Caco-2 (cell line): ENCODE results near the gene SPECC1. TPM values are rescaled to one million over a fixed set of nuclear protein-coding genes. Genes with fewer than 3 reads are reported as not detected.

Experiments used
- BruUV-seq: library from RNA; stranded (reverse); fragments of 400-500 nt; replicated peaks from 2 replicates; lab custom pipeline; 2021; lab: Mats Ljungman, UMichigan
- CTCF ChIA-PET: fragments of 300-600 bp; sonication (Branson Sonifier 250); formaldehyde crosslinking; loops from one replicate; lab custom pipeline; 2022; ENCODE audit warnings: antibody characterized with exemption; lab: Charles Lee
- POLR2A ChIA-PET: fragments of 300-600 bp; sonication (Branson Sonifier 250); formaldehyde crosslinking; loops from one replicate; lab custom pipeline; 2022; ENCODE audit warnings: antibody characterized with exemption; lab: Charles Lee
- DNase-seq, 2 experiments: peaks; one replicate each; pipeline versions ENCODE4 v3.0.0 to v3.0.0-alpha.2; 2020 to 2022
- H3K27me3 ChIP-seq: replicated peaks from 2 replicates; pipeline ENCODE4 v1.6.0; 2011; ENCODE audit warnings: low read length; ENCODE audit not compliant: control insufficient read depth, insufficient read depth
- H3K36me3 ChIP-seq: 2 replicates; pipeline ENCODE4 v1.5.1; 2011; ENCODE audit warnings: low read length; ENCODE audit not compliant: control insufficient read depth, insufficient read depth
- H3K4me1 ChIP-seq: fragments of 250-450 bp; sonication (Bioruptor Pico); 2 replicates; pipeline ENCODE4 v1.5.1; 2020; ENCODE audit warnings: mild to moderate bottlenecking
- H3K4me3 ChIP-seq: 2 replicates; pipeline ENCODE4 v1.5.1; 2011; ENCODE audit warnings: low read depth, mild to moderate bottlenecking, control low read depth, low read length
- H3K9me3 ChIP-seq: fragments of 250-450 bp; sonication (Bioruptor Pico); 2 replicates; pipeline ENCODE4 v1.5.1; 2020; ENCODE audit warnings: mild to moderate bottlenecking, moderate library complexity
- H3K27ac Mint-ChIP-seq: one replicate; pipeline ENCODE4 v1.8.0; 2022; ENCODE audit warnings: mixed read lengths; ENCODE audit not compliant: unreplicated experiment
- H3K27me3 Mint-ChIP-seq: one replicate; pipeline ENCODE4 v1.8.0; 2022; ENCODE audit warnings: mixed read lengths; ENCODE audit not compliant: insufficient read depth, unreplicated experiment
- H3K36me3 Mint-ChIP-seq: one replicate; pipeline ENCODE4 v1.8.0; 2022; ENCODE audit warnings: mild to moderate bottlenecking, mixed read lengths; ENCODE audit not compliant: insufficient read depth, unreplicated experiment
- H3K4me1 Mint-ChIP-seq: one replicate; pipeline ENCODE4 v1.8.0; 2022; ENCODE audit warnings: low read depth, mixed read lengths; ENCODE audit not compliant: unreplicated experiment
- H3K4me3 Mint-ChIP-seq: one replicate; pipeline ENCODE4 v1.8.0; 2022; ENCODE audit warnings: mild to moderate bottlenecking, moderate library complexity, mixed read lengths; ENCODE audit not compliant: unreplicated experiment
- H3K9me3 Mint-ChIP-seq: one replicate; pipeline ENCODE4 v1.8.0; 2022; ENCODE audit warnings: mixed read lengths; ENCODE audit not compliant: unreplicated experiment
- intact Hi-C: fragments of 100-400 bp; cut with micrococcal nuclease; formaldehyde crosslinking; loops from one replicate; pipeline ENCODE4 v1.10.0; 2022; ENCODE audit not compliant: unreplicated experiment
- total RNA-seq: library from RNA; stranded (reverse); gene quantifications from 2 replicates; pipeline ENCODE4 v1.2.3, GENCODE V29; 2022
- TF ChIP-seq, protein P1 (sequence below), 2 experiments: fragments of 200-600 bp in 1 of 2; IDR thresholded peaks; 1 replicate in 1 of 2; 2 replicates in 1 of 2; pipeline versions ENCODE4 v1.5.1 to v1.8.0; 2011 to 2022; ENCODE audit warnings: antibody characterized with exemption in 1 of 2, control low read depth in 1 of 2, inconsistent platforms in 1 of 2, low read depth in 1 of 2, low read length in 1 of 2, mild to moderate bottlenecking in 1 of 2, moderate library complexity in 1 of 2; ENCODE audit not compliant: insufficient read depth in 1 of 2, severe bottlenecking in 1 of 2, unreplicated experiment in 1 of 2

Gene SPECC1
- total RNA-seq, 1 experiment from 2014 or later = 123 TPM

DNA sequence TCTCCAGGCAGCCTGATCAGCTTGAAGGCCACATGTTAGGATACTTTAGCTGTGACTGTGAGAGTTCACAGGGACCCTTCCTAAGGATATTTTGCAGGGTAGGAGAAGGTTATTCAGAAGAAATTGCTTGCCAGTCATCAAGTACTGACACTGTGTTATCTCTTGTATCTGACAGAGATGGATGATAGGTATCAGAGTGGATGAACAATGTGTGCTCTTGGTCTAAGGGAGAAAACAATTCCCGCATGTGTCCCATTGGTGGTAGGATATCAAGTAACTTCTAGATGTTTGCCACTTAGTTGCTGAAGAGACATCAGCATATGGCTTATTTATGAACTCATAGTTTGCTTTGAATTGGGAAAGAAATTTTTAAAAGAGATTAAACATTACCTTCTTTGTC lies 219.3 kb downstream of the SPECC1 start:
- Histone ChIP-seq H3K9me3 (no peaks in the 10 kb centered on the region), H3K4me1 (peaks cover 20% of the 10 kb centered on the region), H3K36me3 (no peaks in the 10 kb centered on the region; the same call in 1 of the 2 replicates), H3K27me3 (no peaks in the 10 kb centered on the region), H3K4me3 (no peak overlapping the region)
- no peak for DNase-seq
- Mint-ChIP-seq H3K27ac (peak overlapping the region; percentile 50), H3K27me3 (no peaks in the 10 kb centered on the region), H3K9me3 (no peaks in the 10 kb centered on the region), H3K4me1 (peaks cover 18% of the 10 kb centered on the region), H3K4me3 (no peak overlapping the region), H3K36me3 (peaks cover 65% of the 10 kb centered on the region)
- POLR2A ChIA-PET = no interaction called here
- CTCF ChIA-PET = no interaction called here
- intact Hi-C loops = loop anchor here (5.0 to 10.0 kb wide), 2 partner anchors 49 to 616 kb away; no protein-coding TSS in a partner anchor
- TF ChIP-seq, protein P1, sequence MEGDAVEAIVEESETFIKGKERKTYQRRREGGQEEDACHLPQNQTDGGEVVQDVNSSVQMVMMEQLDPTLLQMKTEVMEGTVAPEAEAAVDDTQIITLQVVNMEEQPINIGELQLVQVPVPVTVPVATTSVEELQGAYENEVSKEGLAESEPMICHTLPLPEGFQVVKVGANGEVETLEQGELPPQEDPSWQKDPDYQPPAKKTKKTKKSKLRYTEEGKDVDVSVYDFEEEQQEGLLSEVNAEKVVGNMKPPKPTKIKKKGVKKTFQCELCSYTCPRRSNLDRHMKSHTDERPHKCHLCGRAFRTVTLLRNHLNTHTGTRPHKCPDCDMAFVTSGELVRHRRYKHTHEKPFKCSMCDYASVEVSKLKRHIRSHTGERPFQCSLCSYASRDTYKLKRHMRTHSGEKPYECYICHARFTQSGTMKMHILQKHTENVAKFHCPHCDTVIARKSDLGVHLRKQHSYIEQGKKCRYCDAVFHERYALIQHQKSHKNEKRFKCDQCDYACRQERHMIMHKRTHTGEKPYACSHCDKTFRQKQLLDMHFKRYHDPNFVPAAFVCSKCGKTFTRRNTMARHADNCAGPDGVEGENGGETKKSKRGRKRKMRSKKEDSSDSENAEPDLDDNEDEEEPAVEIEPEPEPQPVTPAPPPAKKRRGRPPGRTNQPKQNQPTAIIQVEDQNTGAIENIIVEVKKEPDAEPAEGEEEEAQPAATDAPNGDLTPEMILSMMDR (IDR thresholded peaks at IDR 0.05; ENCODE audit: insufficient read depth in 1 of 2, low read depth in 1 of 2, low read length in 1 of 2, severe bottlenecking in 1 of 2, unreplicated experiment in 1 of 2) = no peak
- no TSS peak for BruUV-seq

DNA sequence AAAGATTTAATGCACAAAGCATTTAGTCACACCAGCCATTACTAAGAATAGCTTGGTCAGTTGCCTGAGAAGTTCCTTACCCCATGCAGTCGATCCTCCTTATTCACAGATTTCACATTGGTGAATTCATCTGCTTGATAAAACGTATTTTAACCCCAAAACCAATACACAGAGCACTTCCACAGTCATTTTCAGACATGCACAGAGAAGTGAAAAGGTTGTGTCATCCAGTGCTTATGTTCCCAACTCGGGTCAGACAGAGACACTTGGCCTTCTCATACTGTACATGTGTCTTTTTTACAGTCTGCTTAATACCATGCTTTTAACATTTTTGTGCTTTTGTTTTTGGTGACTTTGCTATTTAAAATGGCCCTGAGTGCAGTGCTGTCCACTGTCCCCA lies 219.7 kb downstream of the SPECC1 start:
- Histone ChIP-seq H3K4me3 (no peak overlapping the region), H3K27me3 (no peaks in the 10 kb centered on the region), H3K9me3 (no peaks in the 10 kb centered on the region), H3K4me1 (peaks cover 17% of the 10 kb centered on the region), H3K36me3 (no peaks in the 10 kb centered on the region; the same call in 1 of the 2 replicates)
- Mint-ChIP-seq H3K4me3 (no peak overlapping the region), H3K36me3 (peaks cover 61% of the 10 kb centered on the region), H3K27ac (no peak overlapping the region), H3K27me3 (no peaks in the 10 kb centered on the region), H3K4me1 (peaks cover 16% of the 10 kb centered on the region), H3K9me3 (no peaks in the 10 kb centered on the region)
- BruUV-seq = no TSS peak
- no peak for DNase-seq
- ChIA-PET POLR2A (no interaction called here), CTCF (no interaction called here)
- TF ChIP-seq, protein P1 (IDR thresholded peaks at IDR 0.05; ENCODE audit: insufficient read depth in 1 of 2, low read depth in 1 of 2, low read length in 1 of 2, severe bottlenecking in 1 of 2, unreplicated experiment in 1 of 2) = no peak
- intact Hi-C loops = loop anchor here (5.0 to 10.0 kb wide), 2 partner anchors 48 to 616 kb away; no protein-coding TSS in a partner anchor

DNA sequence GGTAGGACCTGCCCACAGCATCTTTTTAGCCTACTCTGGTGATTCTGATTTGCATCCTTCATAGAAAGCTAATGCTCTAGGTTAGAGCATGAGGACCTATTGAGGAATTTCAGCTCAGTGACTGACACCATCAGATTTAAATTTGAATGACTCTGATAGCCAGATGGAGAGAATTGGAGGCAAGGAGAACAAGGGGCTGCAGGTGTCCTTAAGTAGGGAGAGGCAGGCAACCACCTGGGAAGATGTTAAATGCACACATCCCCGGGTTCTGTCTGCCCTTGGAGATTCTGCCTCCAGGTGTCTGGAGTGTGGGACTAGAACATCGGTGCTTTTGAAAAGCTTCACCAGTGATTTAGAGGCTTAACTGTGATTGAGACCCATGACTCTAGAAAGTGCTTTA lies 221.8 kb downstream of the SPECC1 start:
- no peaks in the 10 kb centered on the region for H3K27me3 Mint-ChIP-seq
- no peaks in the 10 kb centered on the region for H3K9me3 Mint-ChIP-seq
- DNase-seq = no peak
- no peaks in the 10 kb centered on the region for H3K27me3 ChIP-seq
- H3K4me1 ChIP-seq = 0 out of 2 replicates have a peak, but pooled peaks cover 6% of the 10 kb centered on the region
- ChIA-PET CTCF (no interaction called here), POLR2A (no interaction called here)
- TF ChIP-seq, protein P1 (IDR thresholded peaks at IDR 0.05; ENCODE audit: insufficient read depth in 1 of 2, low read depth in 1 of 2, low read length in 1 of 2, severe bottlenecking in 1 of 2, unreplicated experiment in 1 of 2) = no peak
- H3K27ac Mint-ChIP-seq = no peak overlapping the region
- H3K36me3 ChIP-seq = no peaks in the 10 kb centered on the region; the same call in 1 of the 2 replicates
- H3K9me3 ChIP-seq = no peaks in the 10 kb centered on the region
- H3K4me1 Mint-ChIP-seq = peaks cover 11% of the 10 kb centered on the region
- no TSS peak for BruUV-seq
- H3K4me3 ChIP-seq = no peak overlapping the region
- H3K4me3 Mint-ChIP-seq = no peak overlapping the region
- intact Hi-C loops = no loop called here
- peaks cover 57% of the 10 kb centered on the region for H3K36me3 Mint-ChIP-seq
